HCT116 (cell line): ENCODE results near the gene XKR3. TPM values are rescaled to one million over a fixed set of nuclear protein-coding genes. Genes with fewer than 3 reads are reported as not detected.

Experiments
- ATAC-seq: fragments of 200-7000 bp; cut with Tn5 transposase; 2 replicates; pipeline ENCODE4 v1.9.1; 2020; ENCODE audit warnings: mild to moderate bottlenecking, moderate library complexity
- BruUV-seq: library from RNA; stranded (reverse); fragments of 400-500 nt; replicated peaks from 2 replicates; lab custom pipeline; 2021; lab: Mats Ljungman, UMichigan
- CTCF ChIA-PET: fragments of 300-600 bp; sonication (Branson Sonifier 250); formaldehyde crosslinking; loops from one replicate; lab custom pipeline; 2021; ENCODE audit warnings: antibody characterized with exemption; lab: Charles Lee
- POLR2A ChIA-PET: fragments of 300-600, 350-600 bp; sonication (Branson Sonifier 250); formaldehyde crosslinking; loops from one replicate; lab custom pipeline; 2021; ENCODE audit warnings: antibody characterized with exemption; lab: Charles Lee
- RAD21 ChIA-PET, 2 experiments: fragments of 300-600 bp; sonication (Branson Sonifier 250); formaldehyde crosslinking; loops; one replicate each; lab custom pipeline; 2023; ENCODE audit warnings: low total read pairs in 2 of 2; ENCODE audit not compliant: uncharacterized antibody in 2 of 2, unreplicated experiment in 2 of 2, low non-redundant PET in 1 of 2; lab: Charles Lee
- DNase-seq: peaks from one replicate; pipeline ENCODE4 v3.0.0-alpha.2; 2010; ENCODE audit warnings: low read depth, low spot score
- H2AFZ ChIP-seq: fragments of 200-600 bp; shearing (Covaris generic), sonication (generic); 2 replicates; pipeline ENCODE4 v1.6.1; 2017; ENCODE audit warnings: low read depth, mixed run types, mixed read lengths, antibody characterized with exemption, low read length; ENCODE audit not compliant: poor library complexity, severe bottlenecking
- H3K27ac ChIP-seq: 2 replicates; pipeline ENCODE4 v1.5.1; 2012; ENCODE audit warnings: low read depth, low read length
- H3K27me3 ChIP-seq: fragments of 200-600 bp; sonication (generic); 2 replicates; pipeline ENCODE4 v1.6.1; 2016; ENCODE audit warnings: mixed run types, low read length, mixed read lengths; ENCODE audit not compliant: insufficient read depth
- H3K36me3 ChIP-seq, 2 experiments: fragments of 200-500 bp in 1 of 2; fragments of 200-600 bp in 1 of 2; sonication (Bioruptor generic) in 1 of 2; sonication (generic) in 1 of 2; 2 replicates each; pipeline versions ENCODE4 v1.5.1 to v1.6.1; 2014 to 2016; ENCODE audit warnings: low read length in 2 of 2, inconsistent platforms in 1 of 2, mixed read lengths in 1 of 2, mixed run types in 1 of 2; ENCODE audit not compliant: insufficient read depth in 2 of 2, control insufficient read depth in 1 of 2
- H3K4me1 ChIP-seq, 2 experiments: fragments of 200-600 bp in 1 of 2; sonication (generic) in 1 of 2; 2 replicates each; pipeline versions ENCODE4 v1.5.1 to v1.6.1; 2012 to 2017; ENCODE audit warnings: low read length in 2 of 2, inconsistent platforms in 1 of 2, mild to moderate bottlenecking in 1 of 2, mixed read lengths in 1 of 2, mixed run types in 1 of 2, moderate library complexity in 1 of 2; ENCODE audit not compliant: insufficient read depth in 2 of 2, control insufficient read depth in 1 of 2
- H3K4me2 ChIP-seq: fragments of 200-600 bp; sonication (generic); 2 replicates; pipeline ENCODE4 v1.6.1; 2017; ENCODE audit warnings: mixed run types, low read length, mixed read lengths
- H3K4me3 ChIP-seq, 2 experiments: fragments of 200-600 bp in 1 of 2; sonication (generic) in 1 of 2; replicated peaks in 1 of 2; 2 replicates each; pipeline ENCODE4 v1.5.1; 2011 to 2016; ENCODE audit warnings: low read length in 2 of 2, control low read depth in 1 of 2, low read depth in 1 of 2, mild to moderate bottlenecking in 1 of 2, mixed read lengths in 1 of 2, mixed run types in 1 of 2
- H3K79me2 ChIP-seq: fragments of 200-600 bp; sonication (generic); 2 replicates; pipeline ENCODE4 v1.6.1; 2017; ENCODE audit warnings: mild to moderate bottlenecking, mixed run types, low read length, moderate library complexity, mixed read lengths; ENCODE audit not compliant: insufficient read depth
- H3K9ac ChIP-seq: fragments of 200-600 bp; sonication (generic); 2 replicates; pipeline ENCODE4 v1.6.1; 2016; ENCODE audit warnings: low read length, mixed read lengths
- H3K9me2 ChIP-seq: fragments of 200-600 bp; sonication (generic), shearing (Covaris generic); 2 replicates; pipeline ENCODE4 v1.6.1; 2017; ENCODE audit warnings: mixed run types, mild to moderate bottlenecking, moderate library complexity; ENCODE audit not compliant: insufficient read depth
- H3K9me3 ChIP-seq, 2 experiments: fragments of 200-500 bp in 1 of 2; fragments of 200-600 bp in 1 of 2; sonication (Bioruptor generic) in 1 of 2; sonication (generic) in 1 of 2; 2 replicates each; pipeline ENCODE4 v1.6.1; 2014 to 2017; ENCODE audit warnings: low read length in 2 of 2, mixed read lengths in 2 of 2, inconsistent platforms in 1 of 2, low read depth in 1 of 2, mild to moderate bottlenecking in 1 of 2, mixed run types in 1 of 2, moderate library complexity in 1 of 2; ENCODE audit not compliant: control insufficient read depth in 1 of 2, insufficient read depth in 1 of 2
- H4K20me1 ChIP-seq: fragments of 200-600 bp; sonication (generic), shearing (Covaris generic); 2 replicates; pipeline ENCODE4 v1.6.1; 2017; ENCODE audit warnings: mixed run types, mild to moderate bottlenecking, moderate library complexity; ENCODE audit not compliant: insufficient read depth
- ATF3 ChIP-seq: IDR thresholded peaks from 2 replicates; pipeline ENCODE4 v1.6.1; 2012
- CBX3 ChIP-seq: IDR thresholded peaks from 2 replicates; pipeline ENCODE4 v1.6.1; 2012; ENCODE audit warnings: low read depth
- CEBPB ChIP-seq: IDR thresholded peaks from 2 replicates; pipeline ENCODE4 v1.6.1; 2012; ENCODE audit warnings: low read depth
- EGR1 ChIP-seq: IDR thresholded peaks from 2 replicates; pipeline ENCODE4 v1.6.1; 2012; ENCODE audit warnings: low read depth
- ELF1 ChIP-seq: IDR thresholded peaks from 2 replicates; pipeline ENCODE4 v1.6.1; 2012; ENCODE audit warnings: low read depth, borderline replicate concordance
- EZH2 ChIP-seq: fragments of 200-600 bp; sonication (generic); IDR thresholded peaks from 2 replicates; pipeline ENCODE4 v1.6.1; 2017; ENCODE audit warnings: antibody characterized with exemption, mixed run types
- EZH2phosphoT487 ChIP-seq: fragments of 200-600 bp; IDR thresholded peaks from 2 replicates; pipeline ENCODE4 v1.6.1; 2018; ENCODE audit warnings: antibody characterized with exemption, borderline replicate concordance
- FOSL1 ChIP-seq: IDR thresholded peaks from 2 replicates; pipeline ENCODE4 v1.6.1; 2012; ENCODE audit warnings: low read depth
- JUND ChIP-seq: IDR thresholded peaks from 2 replicates; pipeline ENCODE4 v1.6.1; 2012
- POLR2A ChIP-seq: IDR thresholded peaks from 2 replicates; pipeline ENCODE4 v1.7.0; 2011; ENCODE audit warnings: borderline replicate concordance; ENCODE audit not compliant: insufficient read depth, insufficient read length; ENCODE audit errors: extremely low read depth
- POLR2AphosphoS5 ChIP-seq: IDR thresholded peaks from 2 replicates; pipeline ENCODE4 v1.6.1; 2011; ENCODE audit warnings: mild to moderate bottlenecking, low read depth, low read length, moderate library complexity
- SIN3A ChIP-seq: IDR thresholded peaks from 2 replicates; pipeline ENCODE4 v1.6.1; 2012; ENCODE audit warnings: low read depth
- SP1 ChIP-seq: IDR thresholded peaks from 2 replicates; pipeline ENCODE4 v1.6.1; 2012; ENCODE audit warnings: low read depth
- SRF ChIP-seq: IDR thresholded peaks from 2 replicates; pipeline ENCODE4 v1.6.1; 2012; ENCODE audit warnings: low read depth
- TCF7L2 ChIP-seq: IDR thresholded peaks from 2 replicates; pipeline ENCODE4 v1.7.0; 2011; ENCODE audit warnings: borderline replicate concordance, inconsistent platforms; ENCODE audit not compliant: insufficient read depth, insufficient read length; ENCODE audit errors: extremely low read depth
- YY1 ChIP-seq: IDR thresholded peaks from 2 replicates; pipeline ENCODE4 v1.6.1; 2011; ENCODE audit warnings: low read length, low read depth, moderate library complexity, mild to moderate bottlenecking; ENCODE audit not compliant: insufficient replicate concordance; ENCODE audit errors: extremely low read depth
- ZBTB33 ChIP-seq: IDR thresholded peaks from 2 replicates; pipeline ENCODE4 v1.6.1; 2011; ENCODE audit warnings: mild to moderate bottlenecking, low read length, moderate library complexity; ENCODE audit not compliant: insufficient replicate concordance; ENCODE audit errors: extremely low read depth
- ZFX ChIP-seq: fragments of 450-650 bp; IDR thresholded peaks from 2 replicates; pipeline ENCODE4 v1.6.1; 2017
- ZNF274 ChIP-seq: fragments of 200-500 bp; sonication (Bioruptor generic); IDR thresholded peaks from 2 replicates; pipeline ENCODE4 v1.6.1; 2014; ENCODE audit warnings: mild to moderate bottlenecking, low read depth, low read length, inconsistent platforms
- intact Hi-C: fragments of 100-400 bp; cut with micrococcal nuclease; formaldehyde crosslinking; loops from 2 replicates; pipeline ENCODE4 v1.10.0; 2022
- total RNA-seq: library from RNA; stranded (reverse); gene quantifications from one replicate; pipeline ENCODE4 v1.2.1, GENCODE V29; 2021; ENCODE audit not compliant: unreplicated experiment
- TF ChIP-seq, protein P1 (sequence below), 3 experiments: fragments of 200-600 bp in 1 of 3; sonication (generic) in 1 of 3; IDR thresholded peaks in 2 of 3; conservative IDR thresholded peaks in 1 of 3; 2 replicates each; pipeline ENCODE4 v1.5.1; 2012 to 2017; ENCODE audit warnings: low read depth in 2 of 3, low read length in 2 of 3, antibody characterized with exemption in 1 of 3, borderline replicate concordance in 1 of 3, control low read depth in 1 of 3, mild to moderate bottlenecking in 1 of 3, mixed read lengths in 1 of 3, mixed run types in 1 of 3, moderate library complexity in 1 of 3; ENCODE audit not compliant: insufficient read depth in 1 of 3

The XKR3 gene
- total RNA-seq, 1 experiment from 2014 or later = not detected

GRCh38 chr22:16827506-16827905 is 2.3 kb upstream of the XKR3 start:
- H2AFZ ChIP-seq = no peak overlapping the region
- no peaks in the 10 kb centered on the region for H3K9me2 ChIP-seq
- CTCF ChIA-PET = no interaction called here
- no peaks in the 10 kb centered on the region for H4K20me1 ChIP-seq
- H3K4me2 ChIP-seq = no peak overlapping the region
- POLR2A ChIA-PET = no interaction called here
- H3K9me3 ChIP-seq = no peaks in the 10 kb centered on the region
- ATAC-seq (no peak), DNase-seq (no peak)
- BruUV-seq = no TSS peak
- H3K9ac ChIP-seq = no peak overlapping the region
- no peak overlapping the region for H3K4me3 ChIP-seq
- H3K36me3 ChIP-seq = no peaks in the 10 kb centered on the region
- H3K27me3 ChIP-seq = no peaks in the 10 kb centered on the region
- H3K4me1 ChIP-seq = peaks cover 7 to 8% of the 10 kb centered on the region in 2 experiments; a peak in 3 of 4 replicates
- TF ChIP-seq FOSL1 (no peak), EZH2 (no peak), ZBTB33 (no peak), CEBPB (no peak), SP1 (no peak), ATF3 (no peak), EZH2phosphoT487 (no peak), CBX3 (no peak), SRF (no peak), JUND (no peak), SIN3A (no peak), ELF1 (no peak), YY1 (no peak), POLR2AphosphoS5 (no peak), POLR2A (no peak), EGR1 (no peak), TCF7L2 (no peak), ZFX (no peak), ZNF274 (no peak)
- TF ChIP-seq, protein P1, sequence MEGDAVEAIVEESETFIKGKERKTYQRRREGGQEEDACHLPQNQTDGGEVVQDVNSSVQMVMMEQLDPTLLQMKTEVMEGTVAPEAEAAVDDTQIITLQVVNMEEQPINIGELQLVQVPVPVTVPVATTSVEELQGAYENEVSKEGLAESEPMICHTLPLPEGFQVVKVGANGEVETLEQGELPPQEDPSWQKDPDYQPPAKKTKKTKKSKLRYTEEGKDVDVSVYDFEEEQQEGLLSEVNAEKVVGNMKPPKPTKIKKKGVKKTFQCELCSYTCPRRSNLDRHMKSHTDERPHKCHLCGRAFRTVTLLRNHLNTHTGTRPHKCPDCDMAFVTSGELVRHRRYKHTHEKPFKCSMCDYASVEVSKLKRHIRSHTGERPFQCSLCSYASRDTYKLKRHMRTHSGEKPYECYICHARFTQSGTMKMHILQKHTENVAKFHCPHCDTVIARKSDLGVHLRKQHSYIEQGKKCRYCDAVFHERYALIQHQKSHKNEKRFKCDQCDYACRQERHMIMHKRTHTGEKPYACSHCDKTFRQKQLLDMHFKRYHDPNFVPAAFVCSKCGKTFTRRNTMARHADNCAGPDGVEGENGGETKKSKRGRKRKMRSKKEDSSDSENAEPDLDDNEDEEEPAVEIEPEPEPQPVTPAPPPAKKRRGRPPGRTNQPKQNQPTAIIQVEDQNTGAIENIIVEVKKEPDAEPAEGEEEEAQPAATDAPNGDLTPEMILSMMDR (IDR thresholded peaks at IDR 0.05 in 2 of 3, conservative IDR thresholded peaks at IDR 0.05 in 1 of 3; ENCODE audit: borderline replicate concordance in 1 of 3, insufficient read depth in 1 of 3, low read depth in 2 of 3, low read length in 2 of 3) = no peak
- no peak overlapping the region for H3K27ac ChIP-seq
- RAD21 ChIA-PET = no interaction called here
- no peaks in the 10 kb centered on the region for H3K79me2 ChIP-seq
- intact Hi-C loops = no loop called here
